HG03139 (cell line): Measurements from ENCODE around the gene BEX5.
A peak's percentile ranks its signal among the peaks of the same experiment; 100 is the strongest.
"Not testable (repeated sequence)": the region's sequence is repeated elsewhere in the genome, so short reads cannot be mapped to it uniquely, and the experiment has no call there.

Experiments
- ATAC-seq: cut with Tn5 transposase; IDR thresholded peaks from one replicate; pipeline ENCODE4 v1.9.1; 2021; ENCODE audit not compliant: unreplicated experiment

BEX5 gene

DNA sequence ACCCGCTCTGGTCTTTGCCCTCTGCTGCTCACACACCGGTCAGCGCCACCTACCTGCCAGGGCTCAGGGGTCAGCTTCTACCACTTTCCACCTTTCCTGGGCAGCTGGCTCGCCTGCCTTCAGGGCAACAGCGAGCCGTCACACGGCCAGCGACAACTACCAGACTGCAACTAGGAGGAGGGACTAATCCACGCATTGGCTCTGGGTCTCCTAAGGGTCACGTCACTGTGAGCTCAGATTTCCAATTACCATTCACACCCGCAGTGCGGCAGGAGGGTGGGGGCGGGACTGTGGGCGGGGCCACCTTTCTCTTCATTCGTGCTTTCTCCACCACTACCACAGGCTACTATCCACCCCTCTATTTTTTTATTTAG is at the start of gene BEX5:
TSS of gene BEX5 (minus strand) at position 172 of the 374 bp plus-strand sequence. CDS start 1,712 bp downstream, outside the sequence.
- ATAC-seq, result peak; percentile 75

DNA sequence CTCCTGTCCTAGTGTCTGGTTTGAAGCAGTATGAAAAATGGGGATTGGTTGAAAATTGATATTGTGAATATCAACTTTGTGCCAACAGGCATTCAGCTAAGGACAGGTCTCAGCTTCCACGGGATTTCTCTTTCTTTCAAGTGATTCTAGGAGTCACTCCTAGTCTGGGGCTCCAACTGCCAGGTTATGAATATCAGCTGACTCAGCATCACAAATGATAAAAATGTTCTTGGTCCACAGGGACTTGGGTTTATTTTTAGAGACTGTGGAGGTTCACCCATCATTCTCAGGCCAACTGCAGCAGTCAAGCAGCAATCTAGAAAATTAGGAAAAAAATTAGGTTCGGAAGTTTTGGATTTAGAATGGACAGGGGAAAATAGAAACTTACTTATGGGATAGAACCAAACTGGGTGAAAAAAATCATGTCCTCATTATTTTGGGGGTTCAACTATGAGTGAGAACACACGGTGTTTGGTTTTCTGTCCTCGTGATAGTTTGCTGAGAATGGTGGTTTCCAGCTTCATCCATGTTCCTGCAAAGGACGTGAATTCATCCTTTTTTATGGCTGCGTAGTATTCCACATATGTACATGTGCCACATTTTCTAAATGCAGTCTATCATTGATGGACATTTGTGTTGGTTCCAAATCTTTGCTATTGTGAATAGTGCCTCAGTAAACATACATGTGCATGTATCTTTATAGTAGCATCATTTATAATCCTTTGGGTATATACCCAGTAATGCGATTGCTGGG is 30.4 kb upstream of the BEX5 start:
- ATAC-seq, result no peak

GRCh38 chrX:102154900-102155805 is 624 bp downstream of the BEX5 start:
- peak; percentile 22 for ATAC-seq

DNA sequence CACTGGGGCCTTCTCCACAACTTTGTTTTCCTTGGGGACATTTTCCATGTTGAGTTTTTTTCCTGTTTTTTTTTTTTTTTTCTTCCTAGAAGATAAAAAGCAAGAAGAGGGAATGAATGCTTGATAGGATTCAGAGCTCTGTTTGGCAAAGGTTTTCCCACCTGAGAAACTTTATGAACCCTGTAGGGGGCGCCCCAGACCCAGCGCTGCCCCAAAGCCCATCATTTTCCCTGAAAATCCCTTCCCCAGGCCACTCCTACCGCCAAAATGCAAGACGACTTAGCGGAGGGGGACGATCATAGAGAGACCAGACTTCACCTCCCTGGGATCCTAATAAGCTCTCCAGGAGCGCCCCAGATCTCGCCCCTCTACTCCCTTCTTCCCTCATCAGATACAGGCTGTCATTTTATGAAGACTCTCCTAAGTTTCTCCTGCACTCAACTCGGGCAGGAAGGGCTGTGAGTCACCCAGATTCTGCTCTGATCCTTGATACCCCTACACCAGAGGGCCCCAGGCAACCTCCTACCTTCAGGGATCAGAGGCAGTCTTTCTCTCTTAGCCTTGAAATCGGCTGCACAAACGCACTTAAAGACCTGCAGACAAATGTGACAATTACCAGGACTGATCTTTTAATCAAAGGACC is 1.4 kb downstream of the BEX5 start:
- no peak for ATAC-seq

DNA sequence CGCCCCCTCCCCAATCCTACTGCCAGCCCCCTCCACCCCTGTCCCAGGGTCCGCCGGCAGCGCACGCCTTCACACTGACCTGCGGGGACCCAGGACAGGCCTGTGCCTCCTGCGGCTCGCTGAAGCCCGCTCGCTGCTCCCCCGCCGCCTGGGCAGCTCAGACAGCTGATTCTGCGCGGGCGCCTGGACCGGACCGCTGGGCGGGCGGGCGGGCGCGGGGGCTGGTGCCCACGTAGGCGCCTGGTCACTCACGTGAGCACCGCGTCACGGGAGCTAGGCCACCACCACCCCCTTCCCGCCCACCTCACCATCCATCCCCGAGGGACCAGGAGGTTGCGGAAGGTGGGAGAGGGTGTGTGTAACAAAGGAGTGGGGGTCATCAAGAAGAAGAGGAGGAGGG is 13.5 kb downstream of the BEX5 start, which contains the start of gene TCEAL6:
TSS of gene TCEAL6 (minus strand) at position 208 of the 400 bp plus-strand sequence.
- not testable (repeated sequence) for ATAC-seq

DNA sequence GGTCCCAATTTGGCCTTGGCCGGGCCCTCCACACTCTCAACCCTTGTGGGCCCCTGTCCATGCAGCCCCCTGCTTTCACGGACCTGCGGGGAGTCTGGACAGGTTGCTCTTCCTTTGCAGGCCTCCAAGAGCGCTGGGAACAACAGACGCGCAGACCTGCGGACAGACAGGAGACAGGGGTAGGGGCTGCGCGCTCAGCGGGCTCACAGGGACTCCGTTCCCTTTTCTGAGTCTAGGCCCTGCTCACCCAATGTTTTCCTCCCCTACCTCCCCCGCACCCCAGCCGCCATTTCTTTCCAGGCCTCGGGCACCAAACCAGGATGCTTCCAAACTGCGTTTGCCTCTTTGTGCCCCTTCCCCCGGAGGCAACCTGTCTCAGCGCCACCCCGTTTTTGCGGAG is 14.1 kb downstream of the BEX5 start:
- ATAC-seq, result not testable (repeated sequence)

- ATAC-seq, result not testable (repeated sequence)
Observed at GRCh38 chrX:102140876-102141275, 14.9 kb downstream of the BEX5 start.

DNA sequence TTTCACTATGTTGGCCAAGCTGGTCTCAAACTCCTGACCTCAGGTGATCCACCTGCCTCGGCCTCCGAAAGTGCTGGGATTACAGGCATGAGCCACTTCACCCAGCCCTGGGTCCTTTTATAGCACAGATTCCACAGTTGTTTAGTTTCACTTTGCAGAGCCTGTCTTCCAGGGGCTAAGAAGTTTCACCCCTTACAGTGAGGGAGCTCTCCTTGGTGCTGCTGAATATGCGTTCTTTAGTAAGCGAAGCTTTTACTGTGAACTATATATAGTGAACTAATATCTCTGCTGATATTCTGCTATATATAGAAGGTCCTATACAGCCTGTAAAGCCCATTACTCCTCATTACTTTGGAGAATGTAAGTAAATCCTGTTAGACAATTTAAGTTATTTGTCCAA is 17.7 kb downstream of the BEX5 start:
- ATAC-seq, result no peak

DNA sequence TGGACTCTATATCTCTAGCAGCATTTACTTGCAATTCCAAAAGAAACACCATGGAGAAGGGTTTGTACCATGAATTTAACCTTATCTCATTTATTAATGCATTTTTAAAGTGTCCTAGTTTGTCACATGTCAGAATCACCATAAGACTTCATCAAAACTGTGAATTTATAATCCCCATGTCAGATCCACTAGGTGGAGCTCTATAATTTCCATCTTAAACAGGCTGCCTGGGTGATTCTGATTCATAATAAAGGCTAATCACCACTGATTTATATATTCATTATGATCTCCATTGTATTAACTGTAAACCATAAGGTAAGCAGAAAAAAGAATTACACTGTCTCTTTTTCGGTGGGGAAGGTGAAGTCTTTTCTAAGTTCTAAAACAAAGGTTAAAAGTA is 26.3 kb downstream of the BEX5 start:
- ATAC-seq, result no peak

DNA sequence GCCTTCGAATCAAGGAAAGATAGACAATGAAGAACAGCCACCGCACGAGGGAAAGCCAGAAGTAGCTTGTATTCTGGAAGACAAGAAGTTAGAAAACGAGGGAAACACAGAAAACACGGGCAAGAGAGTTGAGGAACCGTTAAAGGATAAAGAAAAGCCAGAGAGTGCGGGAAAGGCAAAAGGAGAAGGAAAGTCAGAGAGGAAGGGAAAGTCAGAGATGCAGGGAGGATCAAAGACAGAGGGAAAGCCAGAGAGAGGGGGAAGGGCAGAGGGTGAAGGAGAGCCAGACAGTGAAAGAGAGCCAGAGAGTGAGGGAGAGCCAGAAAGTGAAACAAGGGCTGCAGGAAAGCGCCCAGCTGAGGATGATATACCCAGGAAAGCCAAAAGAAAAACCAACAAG is 28.9 kb downstream of the BEX5 start:
- ATAC-seq, result no peak

- ATAC-seq, result not testable (repeated sequence)
Observed at GRCh38 chrX:102126080-102126818, 29.5 kb downstream of the BEX5 start.

DNA sequence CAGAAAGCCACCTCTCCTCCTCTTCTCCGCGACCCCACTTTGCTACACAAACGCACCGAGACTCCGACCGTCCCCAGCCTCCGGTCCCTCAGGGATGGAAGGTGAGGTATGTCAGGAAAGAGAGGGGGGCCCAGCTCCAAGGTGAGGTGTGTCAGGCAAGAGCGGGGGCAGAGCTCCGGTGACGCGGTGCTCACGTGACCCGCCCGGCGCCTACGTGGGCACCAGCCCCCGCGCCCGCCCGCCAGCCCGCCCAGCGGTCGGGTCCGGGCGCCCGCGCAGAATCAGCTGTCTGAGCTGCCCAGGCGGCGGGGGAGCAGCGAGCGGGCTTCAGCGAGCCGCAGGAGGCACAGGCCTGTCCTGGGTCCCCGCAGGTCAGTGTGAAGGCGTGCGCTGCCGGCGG is 30.3 kb downstream of the BEX5 start, which contains the start of gene TCEAL2:
TSS of gene TCEAL2 (plus strand) at position 244 of the 400 bp plus-strand sequence. CDS start 1,152 bp downstream, outside the sequence.
- ATAC-seq, result not testable (repeated sequence)

- not testable (repeated sequence) for ATAC-seq
Observed at GRCh38 chrX:102125014-102125413, 30.8 kb downstream of the BEX5 start.

DNA sequence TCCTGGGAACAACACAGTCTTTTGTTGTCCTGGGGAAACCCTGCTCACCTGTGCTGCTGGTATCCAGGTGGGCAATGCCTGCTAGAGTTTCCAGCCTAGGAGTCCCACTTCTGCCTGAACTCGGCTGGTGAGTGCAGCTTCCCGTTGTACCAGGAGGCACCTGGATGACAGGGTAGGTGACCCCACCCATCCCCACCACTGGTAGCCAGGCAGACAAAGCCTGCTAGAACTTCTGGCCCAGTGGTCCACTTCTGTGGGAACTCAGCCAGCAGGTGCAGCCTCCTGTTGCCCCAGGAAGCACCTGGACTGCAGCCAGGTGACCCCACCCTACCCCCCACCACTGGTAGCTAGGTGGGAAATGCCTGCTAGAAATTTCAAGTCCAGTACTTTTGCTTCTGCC is 40.0 kb downstream of the BEX5 start:
- no peak for ATAC-seq

DNA sequence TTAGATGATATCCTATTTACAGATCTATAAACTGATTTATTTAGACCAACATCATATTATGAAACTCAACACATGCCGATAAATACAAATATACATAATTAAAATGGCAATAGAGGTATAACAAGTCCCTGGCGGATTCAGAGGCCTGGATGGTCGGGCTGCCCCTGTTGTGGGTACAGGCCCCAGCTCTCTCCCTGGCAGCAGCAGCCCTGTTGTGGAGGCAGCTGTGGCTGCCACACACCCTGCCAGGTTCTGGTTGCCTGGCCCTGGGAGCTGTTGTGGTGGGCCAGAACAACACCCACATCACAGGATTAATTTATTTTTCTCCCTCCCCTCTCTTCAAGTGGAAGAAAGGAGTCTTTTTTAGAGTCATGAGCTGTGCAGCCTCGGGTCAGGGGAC is 42.4 kb downstream of the BEX5 start:
- no peak for ATAC-seq
